ENCODE measurements around the gene GPRC5B. TPM values are rescaled to one million over a fixed set of nuclear protein-coding genes. Genes with fewer than 3 reads are reported as not detected.

Gene GPRC5B
- total RNA-seq, 1 experiment from 2014 or later: 7.6 TPM

DNA sequence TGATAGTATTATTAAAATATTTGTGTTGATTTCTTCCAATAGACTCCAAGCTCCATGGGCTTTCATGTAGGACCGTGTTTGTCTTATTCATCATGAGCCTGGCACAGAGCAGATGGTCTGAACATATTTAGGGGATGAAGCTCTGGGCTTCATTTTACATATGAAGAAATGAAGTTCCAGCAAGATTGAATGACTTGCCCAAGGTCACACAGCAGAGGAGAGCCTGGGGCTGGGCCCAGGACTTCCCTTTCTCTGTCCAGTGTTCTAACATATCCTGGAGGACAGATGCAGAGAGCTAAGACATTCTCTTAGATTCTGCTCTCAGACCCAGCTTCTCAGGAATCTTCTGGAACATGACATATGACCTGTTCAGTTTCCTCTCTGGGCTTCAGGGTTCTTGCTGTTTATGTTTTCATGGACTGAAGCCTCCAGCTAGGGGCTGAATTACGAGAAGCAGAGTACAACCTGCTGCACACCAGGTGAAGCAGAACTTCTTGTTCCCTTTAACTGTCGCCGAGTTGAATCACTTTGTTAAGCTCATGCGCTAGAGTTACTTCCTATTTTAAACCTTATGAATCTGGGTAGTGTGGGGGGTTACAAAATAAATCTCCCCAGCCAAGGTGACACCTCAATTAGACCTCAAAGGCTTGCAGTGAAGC, 53.6 kb downstream of the GPRC5B start:
- H3K27ac Mint-ChIP-seq (ENCODE audit: unreplicated experiment): no peak overlapping the region
- H3K4me1 ChIP-seq: no peaks in the 10 kb centered on the region
- H3K9me3 ChIP-seq: no peaks in the 10 kb centered on the region
- intact Hi-C loops (cut with micrococcal nuclease; ENCODE audit: unreplicated experiment): no loop called here
- H3K9me3 Mint-ChIP-seq (ENCODE audit: unreplicated experiment): no peaks in the 10 kb centered on the region
- no TSS peak for BruUV-seq (replicated peaks)
- H3K27me3 Mint-ChIP-seq (ENCODE audit: insufficient read depth, unreplicated experiment): no peaks in the 10 kb centered on the region
- CTCF ChIA-PET: no interaction called here
- TF ChIP-seq, protein P1, sequence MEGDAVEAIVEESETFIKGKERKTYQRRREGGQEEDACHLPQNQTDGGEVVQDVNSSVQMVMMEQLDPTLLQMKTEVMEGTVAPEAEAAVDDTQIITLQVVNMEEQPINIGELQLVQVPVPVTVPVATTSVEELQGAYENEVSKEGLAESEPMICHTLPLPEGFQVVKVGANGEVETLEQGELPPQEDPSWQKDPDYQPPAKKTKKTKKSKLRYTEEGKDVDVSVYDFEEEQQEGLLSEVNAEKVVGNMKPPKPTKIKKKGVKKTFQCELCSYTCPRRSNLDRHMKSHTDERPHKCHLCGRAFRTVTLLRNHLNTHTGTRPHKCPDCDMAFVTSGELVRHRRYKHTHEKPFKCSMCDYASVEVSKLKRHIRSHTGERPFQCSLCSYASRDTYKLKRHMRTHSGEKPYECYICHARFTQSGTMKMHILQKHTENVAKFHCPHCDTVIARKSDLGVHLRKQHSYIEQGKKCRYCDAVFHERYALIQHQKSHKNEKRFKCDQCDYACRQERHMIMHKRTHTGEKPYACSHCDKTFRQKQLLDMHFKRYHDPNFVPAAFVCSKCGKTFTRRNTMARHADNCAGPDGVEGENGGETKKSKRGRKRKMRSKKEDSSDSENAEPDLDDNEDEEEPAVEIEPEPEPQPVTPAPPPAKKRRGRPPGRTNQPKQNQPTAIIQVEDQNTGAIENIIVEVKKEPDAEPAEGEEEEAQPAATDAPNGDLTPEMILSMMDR (IDR thresholded peaks at IDR 0.05; ENCODE audit: insufficient read depth in 1 of 2, low read depth in 1 of 2, low read length in 1 of 2, severe bottlenecking in 1 of 2, unreplicated experiment in 1 of 2): no peak
- POLR2A ChIA-PET: no interaction called here
- no peak for DNase-seq
- no peaks in the 10 kb centered on the region for H3K36me3 Mint-ChIP-seq (ENCODE audit: insufficient read depth, unreplicated experiment)
- H3K36me3 ChIP-seq (ENCODE audit: control insufficient read depth, insufficient read depth, low read length): no peaks in the 10 kb centered on the region
- H3K27me3 ChIP-seq (replicated peaks; ENCODE audit: control insufficient read depth, insufficient read depth, low read length): no peaks in the 10 kb centered on the region
- no peak overlapping the region for H3K4me3 Mint-ChIP-seq (ENCODE audit: unreplicated experiment)
- no peaks in the 10 kb centered on the region for H3K4me1 Mint-ChIP-seq (ENCODE audit: low read depth, unreplicated experiment)
- no peak overlapping the region for H3K4me3 ChIP-seq (ENCODE audit: low read depth, low read length)

DNA sequence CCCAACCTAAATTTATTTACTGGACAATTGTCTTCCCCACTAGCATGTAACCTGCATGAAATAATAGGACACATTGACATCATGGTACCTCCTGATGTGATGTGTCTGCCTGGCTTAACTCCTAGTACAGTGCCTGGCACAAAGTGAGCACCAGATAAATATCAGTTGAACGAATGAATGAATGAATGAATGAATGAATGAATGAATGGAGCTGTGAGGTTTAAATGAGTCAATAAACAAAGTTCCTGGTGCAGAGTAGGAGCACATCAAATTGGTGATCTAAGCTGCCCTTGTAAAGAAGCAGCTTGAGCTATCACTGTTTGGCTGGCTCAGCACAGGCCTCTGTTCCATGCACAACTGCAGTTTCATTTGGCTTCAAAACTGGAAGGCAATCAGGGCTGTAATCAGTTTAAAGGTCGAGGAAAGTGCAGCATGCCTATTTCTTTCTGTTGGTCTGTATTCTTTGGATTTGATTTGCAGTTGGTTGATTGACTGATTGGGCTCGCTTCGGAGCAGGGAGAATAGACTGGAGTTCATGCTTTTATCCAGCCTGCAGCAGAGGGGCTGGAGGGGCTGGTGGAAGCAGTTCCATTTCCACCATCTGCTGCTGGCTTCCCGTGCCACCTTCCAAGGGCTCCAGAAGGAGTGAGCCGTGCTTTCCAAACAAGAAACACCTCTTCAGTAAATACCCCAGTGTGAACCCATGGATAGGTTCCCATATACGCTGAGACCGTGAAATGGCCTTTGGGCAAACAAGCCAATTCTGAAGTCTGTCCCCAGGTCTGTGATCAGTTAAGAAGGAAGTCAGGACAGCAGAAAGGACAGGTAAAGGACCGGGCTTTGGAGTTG, 54.6 kb downstream of the GPRC5B start:
- no peak overlapping the region for H3K4me3 ChIP-seq (ENCODE audit: low read depth, low read length)
- H3K4me1 ChIP-seq: peaks cover 2% of the 10 kb centered on the region
- TF ChIP-seq, protein P1 (IDR thresholded peaks at IDR 0.05; ENCODE audit: insufficient read depth in 1 of 2, low read depth in 1 of 2, low read length in 1 of 2, severe bottlenecking in 1 of 2, unreplicated experiment in 1 of 2): no peak
- POLR2A ChIA-PET: no interaction called here
- Mint-ChIP-seq H3K27me3 (ENCODE audit: insufficient read depth, unreplicated experiment) (no peaks in the 10 kb centered on the region), H3K9me3 (ENCODE audit: unreplicated experiment) (no peaks in the 10 kb centered on the region), H3K4me1 (ENCODE audit: low read depth, unreplicated experiment) (peaks cover 1% of the 10 kb centered on the region), H3K27ac (ENCODE audit: unreplicated experiment) (no peak overlapping the region), H3K36me3 (ENCODE audit: insufficient read depth, unreplicated experiment) (no peaks in the 10 kb centered on the region), H3K4me3 (ENCODE audit: unreplicated experiment) (no peak overlapping the region)
- no peaks in the 10 kb centered on the region for H3K9me3 ChIP-seq
- BruUV-seq (replicated peaks): no TSS peak
- no peaks in the 10 kb centered on the region for H3K36me3 ChIP-seq (ENCODE audit: control insufficient read depth, insufficient read depth, low read length)
- DNase-seq: no peak
- CTCF ChIA-PET: interaction anchor here (0.7 kb wide), 1 partner anchor 52 kb away, joined by 6 read pairs; no protein-coding TSS in a partner anchor
- intact Hi-C loops (cut with micrococcal nuclease; ENCODE audit: unreplicated experiment): no loop called here
- H3K27me3 ChIP-seq (replicated peaks; ENCODE audit: control insufficient read depth, insufficient read depth, low read length): no peaks in the 10 kb centered on the region

DNA sequence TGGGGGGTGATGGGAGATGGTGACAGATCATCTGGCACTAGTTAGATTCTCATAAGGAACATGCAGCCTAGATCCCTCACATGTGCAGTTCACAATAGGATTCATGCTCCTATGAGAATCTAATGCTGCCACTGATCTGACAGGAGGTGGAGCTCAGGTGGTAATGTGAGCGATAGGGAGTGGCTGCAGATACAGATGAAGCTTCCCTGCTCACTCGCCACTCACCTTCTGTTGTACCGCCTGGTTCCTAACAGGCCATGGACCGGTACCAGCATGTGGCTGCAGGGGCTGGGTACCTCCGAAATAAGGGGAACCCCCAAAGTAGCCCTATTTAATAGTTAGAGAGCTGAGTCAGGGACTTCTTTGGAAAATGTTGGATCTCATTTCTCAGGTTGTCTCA, 60.4 kb downstream of the GPRC5B start:
- Histone ChIP-seq H3K4me3 (ENCODE audit: low read depth, low read length) (no peak overlapping the region), H3K36me3 (ENCODE audit: control insufficient read depth, insufficient read depth, low read length) (no peaks in the 10 kb centered on the region), H3K9me3 (no peaks in the 10 kb centered on the region), H3K27me3 (replicated peaks; ENCODE audit: control insufficient read depth, insufficient read depth, low read length) (no peaks in the 10 kb centered on the region), H3K4me1 (peaks cover 26% of the 10 kb centered on the region)
- no peaks in the 10 kb centered on the region for H3K27me3 Mint-ChIP-seq (ENCODE audit: insufficient read depth, unreplicated experiment)
- H3K27ac Mint-ChIP-seq (ENCODE audit: unreplicated experiment): no peak overlapping the region
- no peaks in the 10 kb centered on the region for H3K36me3 Mint-ChIP-seq (ENCODE audit: insufficient read depth, unreplicated experiment)
- H3K9me3 Mint-ChIP-seq (ENCODE audit: unreplicated experiment): no peaks in the 10 kb centered on the region
- H3K4me3 Mint-ChIP-seq (ENCODE audit: unreplicated experiment): peak overlapping the region; percentile 24
- no TSS peak for BruUV-seq (replicated peaks)
- TF ChIP-seq, protein P1 (IDR thresholded peaks at IDR 0.05; ENCODE audit: insufficient read depth in 1 of 2, low read depth in 1 of 2, low read length in 1 of 2, severe bottlenecking in 1 of 2, unreplicated experiment in 1 of 2): no peak
- peaks cover 15% of the 10 kb centered on the region for H3K4me1 Mint-ChIP-seq (ENCODE audit: low read depth, unreplicated experiment)
- no peak for DNase-seq
- CTCF ChIA-PET: no interaction called here
- POLR2A ChIA-PET: no interaction called here
- intact Hi-C loops (cut with micrococcal nuclease; ENCODE audit: unreplicated experiment): no loop called here
